Fibroblast of mammary gland (primary cell): ENCODE measurements around the gene CDK9.

Experiments
- DNase-seq: peaks from one replicate; pipeline ENCODE4 v3.0.0-alpha.2; 2010; ENCODE audit warnings: low read depth
- H3K4me3 ChIP-seq: 2 replicates; pipeline ENCODE4 v1.5.1; 2011; ENCODE audit warnings: low read depth, mild to moderate bottlenecking, low read length, moderate library complexity; ENCODE audit not compliant: control insufficient read depth
- TF ChIP-seq, protein P1 (sequence below): conservative IDR thresholded peaks from 2 replicates; pipeline ENCODE4 v1.5.1; 2011; ENCODE audit warnings: low read depth, low read length, inconsistent platforms; ENCODE audit not compliant: control insufficient read depth, insufficient read depth

The CDK9 gene

DNA sequence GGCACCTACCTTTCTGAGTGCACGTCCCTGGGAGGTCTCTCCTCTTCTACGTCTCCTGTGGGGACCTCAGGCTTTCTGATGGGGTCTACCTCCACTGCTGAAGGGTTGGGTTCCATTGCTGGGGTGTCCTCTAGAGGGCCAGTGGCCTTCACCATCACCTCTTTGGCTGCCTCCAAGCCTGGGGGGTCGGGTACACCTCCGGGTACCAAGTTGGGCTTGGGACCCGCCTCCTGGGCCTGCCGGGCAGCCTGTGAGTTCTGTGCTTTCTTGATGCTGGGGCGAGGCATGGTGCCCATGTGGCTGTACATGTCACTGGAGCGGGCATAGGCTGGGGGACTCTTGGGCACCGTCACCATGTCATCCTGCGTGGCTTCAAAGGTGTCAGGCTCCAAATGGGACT, 11.9 kb upstream of the CDK9 start:
- DNase-seq = no peak
- TF ChIP-seq, protein P1, sequence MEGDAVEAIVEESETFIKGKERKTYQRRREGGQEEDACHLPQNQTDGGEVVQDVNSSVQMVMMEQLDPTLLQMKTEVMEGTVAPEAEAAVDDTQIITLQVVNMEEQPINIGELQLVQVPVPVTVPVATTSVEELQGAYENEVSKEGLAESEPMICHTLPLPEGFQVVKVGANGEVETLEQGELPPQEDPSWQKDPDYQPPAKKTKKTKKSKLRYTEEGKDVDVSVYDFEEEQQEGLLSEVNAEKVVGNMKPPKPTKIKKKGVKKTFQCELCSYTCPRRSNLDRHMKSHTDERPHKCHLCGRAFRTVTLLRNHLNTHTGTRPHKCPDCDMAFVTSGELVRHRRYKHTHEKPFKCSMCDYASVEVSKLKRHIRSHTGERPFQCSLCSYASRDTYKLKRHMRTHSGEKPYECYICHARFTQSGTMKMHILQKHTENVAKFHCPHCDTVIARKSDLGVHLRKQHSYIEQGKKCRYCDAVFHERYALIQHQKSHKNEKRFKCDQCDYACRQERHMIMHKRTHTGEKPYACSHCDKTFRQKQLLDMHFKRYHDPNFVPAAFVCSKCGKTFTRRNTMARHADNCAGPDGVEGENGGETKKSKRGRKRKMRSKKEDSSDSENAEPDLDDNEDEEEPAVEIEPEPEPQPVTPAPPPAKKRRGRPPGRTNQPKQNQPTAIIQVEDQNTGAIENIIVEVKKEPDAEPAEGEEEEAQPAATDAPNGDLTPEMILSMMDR = no peak
- no peak overlapping the region for H3K4me3 ChIP-seq

DNA sequence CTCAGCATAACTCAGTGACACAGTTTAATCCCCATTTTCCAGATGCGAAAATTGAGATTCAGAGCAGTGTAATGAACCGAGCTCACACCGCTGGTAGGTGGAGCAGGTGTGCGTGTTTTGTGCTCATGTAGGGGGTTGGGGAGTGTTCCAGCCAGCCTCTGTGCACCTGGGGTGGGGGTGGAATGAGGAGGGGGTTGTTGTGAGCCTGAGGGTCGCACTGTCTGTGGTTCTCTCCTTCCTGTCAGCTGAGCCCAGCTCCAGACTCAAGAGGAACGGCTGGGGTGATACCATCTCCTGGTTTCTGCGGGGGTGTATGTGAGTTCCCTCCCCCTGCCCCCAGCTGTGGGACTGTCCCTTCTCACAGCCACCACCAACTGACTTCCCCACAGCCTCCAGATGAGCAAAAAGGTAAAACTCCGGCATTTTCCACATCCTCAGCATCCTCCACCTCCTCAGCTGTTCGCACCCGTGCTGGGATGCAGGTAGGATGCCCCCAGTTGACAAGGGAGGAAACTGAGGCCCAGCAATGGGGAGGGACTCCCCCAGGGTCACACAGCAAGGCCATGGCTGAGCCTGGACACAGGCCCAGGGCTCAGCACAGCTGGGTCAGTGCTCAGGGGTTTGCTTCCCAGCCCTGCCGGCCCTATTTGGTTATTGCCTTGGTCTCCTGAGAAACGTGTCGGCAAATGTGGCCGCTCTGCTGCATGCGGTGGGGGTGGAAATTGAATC, 9.5 kb upstream of the CDK9 start:
- TF ChIP-seq, protein P1 = no peak
- no peak overlapping the region for H3K4me3 ChIP-seq
- no peak for DNase-seq

DNA sequence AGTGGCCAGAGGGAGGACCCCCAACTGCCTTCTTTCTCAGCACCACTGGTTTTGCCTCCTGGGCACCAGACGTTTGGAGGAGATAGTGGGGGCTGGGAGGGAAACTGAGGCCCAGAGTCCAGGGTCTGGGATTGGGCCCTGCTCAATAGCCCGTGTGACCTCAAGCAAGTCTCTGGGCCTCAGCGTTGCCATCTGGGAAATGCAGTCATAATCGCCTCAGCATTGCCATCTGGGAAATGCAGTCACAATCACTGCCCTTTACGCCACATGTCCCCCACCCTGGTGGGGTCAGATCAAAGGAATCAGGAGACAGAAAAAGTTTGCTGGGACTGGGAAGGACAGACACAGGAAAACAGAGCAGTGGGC, 8.9 kb upstream of the CDK9 start:
- no peak for DNase-seq
- TF ChIP-seq, protein P1 = no peak
- no peak overlapping the region for H3K4me3 ChIP-seq

DNA sequence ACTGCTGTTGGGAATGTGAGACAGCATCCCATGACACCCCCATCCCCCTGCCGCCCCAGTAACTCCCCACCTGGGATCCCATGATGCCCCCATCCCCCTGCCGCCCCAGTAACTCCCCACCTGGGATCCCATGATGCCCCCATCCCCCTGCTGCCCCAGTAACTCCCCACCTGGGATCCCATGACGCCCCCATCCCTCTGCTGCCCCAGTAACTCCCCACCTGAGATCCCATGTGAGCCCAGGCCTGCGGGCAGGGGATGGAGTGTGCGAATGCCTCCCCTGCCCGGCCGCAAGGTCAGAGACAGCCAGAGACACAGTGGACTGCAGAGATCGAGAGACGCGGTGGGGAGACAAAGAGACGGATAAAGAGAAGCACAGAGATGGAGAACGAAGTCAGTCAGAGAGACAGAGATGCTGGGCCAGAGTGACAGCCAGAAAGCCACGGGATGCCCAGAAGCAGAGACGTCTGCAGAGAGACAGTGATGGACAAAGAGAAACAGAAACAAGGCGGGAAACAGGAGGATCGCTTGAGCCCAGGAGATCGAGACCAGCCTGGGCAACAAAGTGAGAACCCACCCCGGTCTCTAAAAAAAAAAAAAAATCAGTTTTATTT, 8.4 kb upstream of the CDK9 start:
- TF ChIP-seq, protein P1 = no peak
- H3K4me3 ChIP-seq = no peak overlapping the region
- no peak for DNase-seq

DNA sequence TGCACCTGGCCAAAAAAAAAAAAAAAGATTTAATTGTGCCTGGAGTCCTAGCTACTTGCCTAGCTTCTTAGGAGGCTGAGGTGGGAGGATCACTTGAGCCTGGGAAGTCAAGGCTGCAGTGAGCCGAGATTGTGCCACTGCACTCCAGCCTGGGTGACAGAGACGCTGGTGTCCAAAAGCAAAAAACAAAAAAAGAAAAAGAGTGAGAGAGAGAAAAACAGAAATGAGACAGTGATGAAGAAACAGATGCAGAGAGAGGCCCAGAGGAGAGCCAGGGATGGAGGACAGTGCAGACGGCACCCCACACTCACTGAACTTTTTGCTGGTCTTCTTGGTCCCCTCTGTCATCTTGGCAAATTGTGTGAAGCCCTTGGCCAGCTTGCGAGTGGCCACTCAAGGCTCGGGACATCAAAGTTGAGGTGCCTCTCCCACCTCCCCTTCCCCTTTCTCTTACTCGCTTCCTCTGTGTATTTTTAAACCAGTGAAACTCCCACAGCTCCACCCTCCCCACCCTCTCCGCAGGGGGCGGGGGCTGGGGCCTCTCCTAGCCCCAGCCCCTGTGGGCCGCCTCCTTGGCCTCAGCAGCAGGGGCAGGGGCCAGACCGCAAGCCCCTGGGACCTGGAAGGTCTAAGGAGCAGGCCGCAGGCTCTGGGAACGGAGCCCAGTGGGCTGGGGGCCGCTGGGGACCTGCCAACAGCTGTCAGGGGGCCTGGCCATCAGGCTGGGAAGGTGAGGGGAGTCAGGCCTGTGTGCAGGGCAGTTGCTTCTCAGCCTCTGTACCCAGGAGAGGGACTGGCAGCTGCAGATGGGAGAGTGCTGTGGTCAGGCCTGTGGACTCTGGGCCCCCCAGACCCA, 7.3 kb upstream of the CDK9 start, which contains the start of gene SH2D3C:
Gene SH2D3C, minus strand, starts transcription at position 387 of the 856 bp plus-strand sequence. Its CDS starts 39 bp downstream, at position 348.
- H3K4me3 ChIP-seq = no peak within 1 kb of the TSS
- peak; percentile 19 for DNase-seq
- TF ChIP-seq, protein P1 = no peak

DNA sequence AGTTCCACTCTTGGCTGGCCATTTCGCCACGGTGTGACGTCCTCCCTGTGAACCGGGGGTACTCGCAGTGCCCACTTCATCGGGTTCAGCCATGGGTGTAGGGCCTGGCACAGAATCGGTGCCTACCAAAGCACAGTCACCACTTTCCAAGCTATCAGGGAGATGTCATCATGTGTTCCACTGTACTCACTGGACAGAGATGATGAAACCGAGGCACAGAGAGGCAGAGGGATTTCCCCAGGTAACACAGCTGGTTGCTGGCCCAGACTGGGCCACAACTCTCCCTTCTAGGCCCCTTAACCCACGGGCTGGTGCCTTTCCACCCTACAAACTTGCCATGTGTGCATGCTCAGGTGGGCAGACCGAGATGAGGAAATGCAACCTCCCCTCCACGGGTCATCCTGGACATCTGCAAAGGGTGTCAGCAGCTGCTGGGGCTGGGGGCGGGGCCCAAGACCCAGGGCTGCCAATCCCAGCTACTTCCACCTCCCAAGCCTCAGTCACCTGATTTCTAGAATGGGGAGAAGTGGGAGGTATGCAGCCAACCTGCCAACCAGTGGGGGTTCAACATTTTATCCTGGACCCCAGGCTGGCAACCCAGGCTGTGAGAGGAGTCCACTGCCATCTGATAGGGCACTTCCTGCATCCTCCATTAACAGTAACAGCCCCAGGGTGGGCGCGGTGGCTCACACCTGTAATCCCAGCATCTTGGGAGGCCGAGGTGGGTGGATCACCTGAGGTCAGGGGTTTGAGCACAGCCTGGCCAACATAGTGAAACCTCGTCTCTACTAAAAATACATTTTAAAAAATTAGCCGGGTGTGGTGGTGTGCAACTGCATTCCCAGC, 6.5 kb upstream of the CDK9 start:
- TF ChIP-seq, protein P1 = no peak
- DNase-seq = peak; percentile 38
- no peak overlapping the region for H3K4me3 ChIP-seq
